NB4 (cell line): Measurements from ENCODE around the gene OPRL1.
"Not testable (repeated sequence)": the region's sequence is repeated elsewhere in the genome, so short reads cannot be mapped to it uniquely, and the experiment has no call there.

Source experiments
- CTCF ChIP-seq: IDR thresholded peaks from one replicate; pipeline ENCODE4 v1.5.1; 2012; ENCODE audit warnings: low read depth, low read length
- MAX ChIP-seq: IDR thresholded peaks from 2 replicates; pipeline ENCODE4 v1.6.1; 2011; ENCODE audit warnings: low read depth, low read length
- POLR2A ChIP-seq: IDR thresholded peaks from 2 replicates; pipeline ENCODE4 v1.6.1; 2011; ENCODE audit warnings: mild to moderate bottlenecking; ENCODE audit not compliant: insufficient read length; ENCODE audit errors: extremely low read depth

- TF ChIP-seq CTCF, POLR2A, MAX: not testable (repeated sequence)
These were observed 8.7 kb downstream of the OPRL1 start for GRCh38 chr20:64088586-64088985.
